ENCODE measurements around the gene FBXO42. TPM values are rescaled to one million over a fixed set of nuclear protein-coding genes. Genes with fewer than 3 reads are reported as not detected.

Gene FBXO42
- total RNA-seq, 1 donor from 2014 or later = 28.8 TPM

GRCh38 chr1:16279186-16279585 lies 73.1 kb downstream of the FBXO42 start:
- Mint-ChIP-seq H3K4me3 (no peak overlapping the region), H3K27ac (no peak overlapping the region), H3K36me3 (peaks cover 13% of the 10 kb centered on the region), H3K9me3 (no peaks in the 10 kb centered on the region), H3K27me3 (ENCODE audit: low read depth) (no peaks in the 10 kb centered on the region), H3K4me1 (no peaks in the 10 kb centered on the region)
- TF ChIP-seq CTCF (IDR thresholded peaks at IDR 0.05; ENCODE audit: unreplicated experiment) = no peak
- DNase-seq (ENCODE audit: low spot score in 2 of 2, unreplicated experiment in 2 of 2) = no peak

GRCh38 chr1:16276302-16277030 lies 75.8 kb downstream of the FBXO42 start:
- Mint-ChIP-seq H3K36me3 (peaks cover 14% of the 10 kb centered on the region), H3K4me3 (no peak overlapping the region), H3K27me3 (ENCODE audit: low read depth) (no peaks in the 10 kb centered on the region), H3K9me3 (no peaks in the 10 kb centered on the region), H3K27ac (no peak overlapping the region), H3K4me1 (no peaks in the 10 kb centered on the region)
- DNase-seq (ENCODE audit: low spot score in 2 of 2, unreplicated experiment in 2 of 2) = no peak
- TF ChIP-seq CTCF (IDR thresholded peaks at IDR 0.05; ENCODE audit: unreplicated experiment) = no peak

GRCh38 chr1:16275591-16275990 lies 76.7 kb downstream of the FBXO42 start:
- no peaks in the 10 kb centered on the region for H3K4me1 Mint-ChIP-seq
- no peaks in the 10 kb centered on the region for H3K9me3 Mint-ChIP-seq
- H3K27ac Mint-ChIP-seq = no peak overlapping the region
- no peak for DNase-seq (ENCODE audit: low spot score in 2 of 2, unreplicated experiment in 2 of 2)
- peaks cover 19% of the 10 kb centered on the region for H3K36me3 Mint-ChIP-seq
- H3K4me3 Mint-ChIP-seq = no peak overlapping the region
- no peaks in the 10 kb centered on the region for H3K27me3 Mint-ChIP-seq (ENCODE audit: low read depth)
- no peak for TF ChIP-seq CTCF (IDR thresholded peaks at IDR 0.05; ENCODE audit: unreplicated experiment)

GRCh38 chr1:16267690-16268180 lies 84.5 kb downstream of the FBXO42 start:
- H3K9me3 Mint-ChIP-seq = no peaks in the 10 kb centered on the region
- no peaks in the 10 kb centered on the region for H3K27me3 Mint-ChIP-seq (ENCODE audit: low read depth)
- H3K27ac Mint-ChIP-seq = no peak overlapping the region
- H3K4me1 Mint-ChIP-seq = peaks cover 17% of the 10 kb centered on the region
- no peak for DNase-seq (ENCODE audit: low spot score in 2 of 2, unreplicated experiment in 2 of 2)
- TF ChIP-seq CTCF (IDR thresholded peaks at IDR 0.05; ENCODE audit: unreplicated experiment) = no peak
- H3K36me3 Mint-ChIP-seq = peaks cover 9% of the 10 kb centered on the region
- H3K4me3 Mint-ChIP-seq = no peak overlapping the region

- no peaks in the 10 kb centered on the region for H3K9me3 Mint-ChIP-seq
- peaks cover 17% of the 10 kb centered on the region for H3K4me1 Mint-ChIP-seq
- H3K36me3 Mint-ChIP-seq = peaks cover 9% of the 10 kb centered on the region
- H3K4me3 Mint-ChIP-seq = no peak overlapping the region
- DNase-seq (ENCODE audit: low spot score in 2 of 2, unreplicated experiment in 2 of 2) = no peak
- H3K27me3 Mint-ChIP-seq (ENCODE audit: low read depth) = no peaks in the 10 kb centered on the region
- TF ChIP-seq CTCF (IDR thresholded peaks at IDR 0.05; ENCODE audit: unreplicated experiment) = no peak
- H3K27ac Mint-ChIP-seq = peak overlapping the region; percentile 26
Observed at GRCh38 chr1:16266411-16267118, 85.7 kb downstream of the FBXO42 start.
